Suppressor macrophage treated with lipopolysaccharide for 4 hours (primary cell): ENCODE data around the gene CPE.
A peak's percentile ranks its signal among the peaks of the same experiment; 100 is the strongest.
"Not testable (repeated sequence)": the region's sequence is repeated elsewhere in the genome, so short reads cannot be mapped to it uniquely, and the experiment has no call there.

Source experiments
- DNase-seq: peaks from one replicate; pipeline ENCODE4 v3.0.0-alpha.2; 2020

Gene CPE

DNA sequence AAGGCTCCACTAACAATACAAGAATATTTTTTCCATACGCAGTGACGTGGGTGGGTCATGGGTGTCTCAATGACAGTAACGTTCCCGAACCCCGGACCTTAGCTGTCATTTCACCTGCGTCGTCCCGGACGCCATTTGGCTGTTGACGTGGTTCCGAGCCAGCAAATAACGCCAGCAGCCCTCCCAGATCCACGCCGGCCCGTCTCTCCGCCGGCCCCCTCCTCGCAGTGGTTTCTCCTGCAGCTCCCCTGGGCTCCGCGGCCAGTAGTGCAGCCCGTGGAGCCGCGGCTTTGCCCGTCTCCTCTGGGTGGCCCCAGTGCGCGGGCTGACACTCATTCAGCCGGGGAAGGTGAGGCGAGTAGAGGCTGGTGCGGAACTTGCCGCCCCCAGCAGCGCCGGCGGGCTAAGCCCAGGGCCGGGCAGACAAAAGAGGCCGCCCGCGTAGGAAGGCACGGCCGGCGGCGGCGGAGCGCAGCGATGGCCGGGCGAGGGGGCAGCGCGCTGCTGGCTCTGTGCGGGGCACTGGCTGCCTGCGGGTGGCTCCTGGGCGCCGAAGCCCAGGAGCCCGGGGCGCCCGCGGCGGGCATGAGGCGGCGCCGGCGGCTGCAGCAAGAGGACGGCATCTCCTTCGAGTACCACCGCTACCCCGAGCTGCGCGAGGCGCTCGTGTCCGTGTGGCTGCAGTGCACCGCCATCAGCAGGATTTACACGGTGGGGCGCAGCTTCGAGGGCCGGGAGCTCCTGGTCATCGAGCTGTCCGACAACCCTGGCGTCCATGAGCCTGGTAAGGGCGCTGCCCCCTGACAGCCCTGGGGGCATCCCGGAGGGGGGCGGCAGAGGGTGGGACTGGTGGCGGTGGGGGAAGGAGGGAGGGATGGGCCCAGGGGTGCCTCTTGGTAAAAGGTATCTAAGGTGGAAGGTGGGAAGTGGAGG, at the start of gene CPE:
Gene CPE, plus strand, starts transcription at position 264 of the 933 bp plus-strand sequence. Its CDS starts 214 bp downstream, at position 478.
- DNase-seq: peak; percentile 69

DNA sequence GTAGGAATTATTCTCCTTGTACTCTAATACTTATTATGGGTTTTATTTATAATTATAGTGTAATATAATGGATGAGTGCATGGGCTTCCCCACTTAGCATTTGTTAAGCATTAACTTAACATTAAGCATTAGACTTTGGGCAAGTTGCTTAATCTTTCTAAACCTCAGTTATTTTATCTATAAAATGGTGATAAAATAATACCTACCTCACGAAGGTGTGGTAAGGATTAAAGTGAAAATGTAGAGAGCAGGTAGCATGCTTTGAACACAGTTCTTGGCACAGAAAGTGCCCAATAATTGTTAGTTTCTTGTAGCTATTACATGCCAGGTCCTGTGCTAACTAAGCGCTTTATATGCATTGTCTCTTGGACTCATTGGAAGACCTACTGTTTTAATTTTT, 48.7 kb upstream of the CPE start:
- DNase-seq: no peak

DNA sequence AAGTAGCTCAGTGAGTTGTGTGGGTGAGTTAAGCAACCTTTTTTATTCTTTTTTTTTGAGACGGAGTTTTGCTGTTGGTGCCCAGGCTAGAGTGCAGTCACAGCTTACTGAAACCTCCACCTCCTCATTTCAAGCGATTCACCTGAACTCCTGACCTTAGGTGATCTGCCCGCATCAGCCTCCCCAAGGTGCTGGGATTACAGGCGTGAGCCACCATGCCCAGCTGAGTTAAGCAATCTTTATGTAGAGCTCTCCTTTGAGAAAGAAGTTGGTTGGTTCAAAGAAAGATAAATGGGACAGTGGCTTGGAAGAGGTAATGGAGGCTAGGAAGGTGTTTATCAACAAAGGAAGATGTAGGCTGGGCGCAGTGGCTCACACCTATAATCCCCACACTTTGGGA, 48.1 kb upstream of the CPE start:
- no peak for DNase-seq

DNA sequence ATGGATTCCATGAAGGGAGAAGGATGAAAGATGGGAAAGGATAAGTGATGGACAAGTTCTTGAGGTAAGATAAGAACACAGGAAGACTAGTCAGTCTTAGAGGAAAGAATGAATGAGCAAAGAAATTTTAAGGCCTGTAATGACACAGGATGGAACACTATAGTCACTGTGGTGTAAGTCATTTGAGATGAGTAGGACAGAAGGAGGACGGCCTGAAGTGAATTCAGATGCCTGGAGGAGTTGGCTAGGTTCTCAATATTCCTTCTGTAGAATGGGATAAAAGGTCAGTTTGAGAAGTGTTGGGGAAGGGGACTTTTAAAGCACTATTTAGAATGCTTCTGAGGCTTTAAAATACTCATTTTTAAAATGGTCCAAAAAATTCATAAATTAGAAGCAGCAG, 47.4 kb upstream of the CPE start:
- no peak for DNase-seq

DNA sequence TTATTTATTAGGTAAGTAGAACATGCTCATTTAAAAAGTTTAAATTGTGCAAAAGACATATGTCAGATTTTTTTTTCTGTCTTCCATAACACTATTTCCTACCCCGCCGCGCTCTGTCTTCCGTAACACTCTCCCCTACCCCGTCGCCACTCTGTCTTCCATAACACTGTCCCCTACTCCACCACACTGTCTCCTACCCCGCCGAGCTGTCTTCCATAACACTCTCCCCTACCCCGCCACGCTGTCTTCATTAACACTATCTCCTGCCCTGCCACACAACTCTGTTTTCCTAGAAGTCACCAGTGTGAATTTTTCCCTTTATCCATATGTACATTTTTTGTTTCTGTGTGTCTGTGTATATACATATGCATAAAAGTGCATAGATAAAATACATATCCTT, 47.0 kb upstream of the CPE start:
- no peak for DNase-seq

DNA sequence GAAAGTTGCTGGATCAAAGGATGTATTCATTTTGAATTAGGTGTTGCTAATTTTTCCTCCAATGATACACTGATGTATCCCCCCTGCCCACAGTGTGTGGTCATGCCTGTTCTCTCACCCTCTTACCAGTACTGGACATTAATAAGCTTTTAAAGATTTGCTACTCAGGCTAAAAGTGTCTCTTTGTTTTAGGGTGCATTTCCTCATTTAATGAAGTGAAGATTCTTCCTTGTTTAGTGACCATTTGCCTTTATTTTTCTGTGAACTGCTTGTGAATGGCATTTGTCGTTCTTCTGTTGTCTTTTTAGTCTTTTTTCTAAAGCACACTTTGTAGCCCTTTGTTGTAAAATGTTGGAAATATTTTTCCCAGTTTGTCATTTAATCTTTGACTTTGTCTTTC, 46.3 kb upstream of the CPE start:
- no peak for DNase-seq

DNA sequence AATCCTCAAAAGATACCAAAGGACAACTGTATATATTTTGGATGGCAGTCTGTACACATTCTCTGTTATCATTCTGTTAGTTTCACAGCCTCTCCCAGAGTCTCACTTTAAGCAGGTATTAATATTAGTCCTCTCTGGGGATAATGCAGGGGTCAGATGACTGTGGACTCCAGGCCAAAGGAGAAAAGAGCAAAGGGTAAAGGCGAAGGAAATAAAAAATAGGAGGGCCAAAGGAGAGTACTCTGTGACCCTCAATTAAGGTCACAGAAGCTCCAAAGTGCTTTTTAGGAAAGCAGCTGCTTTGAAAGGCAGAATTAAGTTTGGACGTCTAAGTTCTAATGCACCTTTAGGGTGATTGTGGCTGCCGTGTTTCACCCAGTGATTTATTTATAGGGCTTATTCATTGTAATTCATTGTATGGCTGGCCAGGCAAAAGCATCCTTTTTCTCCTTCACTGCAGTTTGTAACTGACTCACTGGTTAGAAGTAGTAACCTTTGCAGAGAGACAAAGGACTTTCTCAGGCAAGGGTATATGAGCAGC, 43.6 kb upstream of the CPE start:
- no peak for DNase-seq

GRCh38 chr4:165336743-165337142, 42.1 kb upstream of the CPE start:
- no peak for DNase-seq

DNA sequence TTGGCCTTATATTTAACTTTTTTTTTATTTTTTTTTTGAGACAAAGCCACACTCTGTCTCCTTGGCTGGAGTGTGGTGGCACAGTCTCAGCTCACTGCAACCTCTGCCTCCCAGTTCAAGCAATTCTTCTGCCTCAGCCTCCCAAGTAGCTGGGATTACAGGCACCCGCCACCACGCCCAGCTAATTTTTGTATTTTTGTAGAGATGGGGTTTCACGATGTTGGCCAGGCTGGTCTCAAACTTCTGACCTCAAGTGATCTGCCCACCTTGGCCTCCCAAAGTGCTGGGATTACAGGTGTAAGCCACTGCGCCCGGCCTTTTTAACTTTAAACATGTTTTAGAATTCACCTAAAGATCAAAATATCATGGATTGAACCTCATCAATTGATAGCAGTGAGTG, 36.5 kb upstream of the CPE start:
- DNase-seq: not testable (repeated sequence)

GRCh38 chr4:165343353-165344191, 35.2 kb upstream of the CPE start:
- DNase-seq: no peak

- no peak for DNase-seq
Observed at GRCh38 chr4:165345666-165346417, 33.0 kb upstream of the CPE start.

- no peak for DNase-seq
Observed at GRCh38 chr4:165347647-165348569, 30.9 kb upstream of the CPE start.

- no peak for DNase-seq
Observed at GRCh38 chr4:165351359-165352130, 27.3 kb upstream of the CPE start.

DNA sequence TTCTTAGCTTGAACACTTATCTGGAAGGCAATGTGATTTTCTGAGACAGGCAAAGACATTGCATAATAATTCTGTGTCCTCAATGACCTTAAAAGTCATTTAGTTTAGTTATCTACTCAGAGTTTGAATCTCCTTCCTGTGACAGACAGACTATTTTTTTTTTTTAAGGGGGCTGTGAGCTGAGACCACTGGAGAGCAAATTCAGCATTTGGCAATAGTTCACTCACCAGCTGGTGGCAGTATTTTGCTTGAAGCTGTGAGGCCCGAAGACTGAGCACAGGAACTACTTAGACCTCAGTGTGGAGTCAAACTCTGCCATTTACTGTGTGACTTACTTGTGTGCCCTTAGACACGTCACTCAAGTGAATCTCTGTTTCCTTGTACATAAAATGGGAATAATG, 22.9 kb upstream of the CPE start:
- DNase-seq: peak; percentile 51

- peak; percentile 70 for DNase-seq
Observed at GRCh38 chr4:165359506-165359905, 19.3 kb upstream of the CPE start.

- DNase-seq: no peak
Observed at GRCh38 chr4:165360041-165360695, 18.6 kb upstream of the CPE start.

- peak; percentile 46 for DNase-seq
Observed at GRCh38 chr4:165360985-165361670, 17.7 kb upstream of the CPE start.

DNA sequence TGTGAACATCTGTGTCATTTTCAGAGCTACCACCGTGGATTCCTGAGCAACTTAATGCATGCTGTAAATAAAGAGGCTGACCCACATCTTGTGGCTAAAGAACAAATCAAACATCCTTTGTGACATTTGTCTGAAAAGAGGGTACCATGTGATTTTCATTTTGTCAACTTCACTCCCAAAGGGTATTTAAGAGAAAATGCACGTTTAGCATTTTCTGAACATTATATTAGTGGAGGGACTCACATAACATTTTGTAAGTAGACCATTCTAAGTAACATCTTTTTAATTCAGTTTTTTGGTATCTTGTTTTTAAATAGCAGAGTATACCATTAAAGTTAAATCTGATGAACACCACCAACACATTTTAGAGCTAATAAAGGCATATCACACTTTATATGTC, 17.0 kb upstream of the CPE start:
- DNase-seq: no peak

DNA sequence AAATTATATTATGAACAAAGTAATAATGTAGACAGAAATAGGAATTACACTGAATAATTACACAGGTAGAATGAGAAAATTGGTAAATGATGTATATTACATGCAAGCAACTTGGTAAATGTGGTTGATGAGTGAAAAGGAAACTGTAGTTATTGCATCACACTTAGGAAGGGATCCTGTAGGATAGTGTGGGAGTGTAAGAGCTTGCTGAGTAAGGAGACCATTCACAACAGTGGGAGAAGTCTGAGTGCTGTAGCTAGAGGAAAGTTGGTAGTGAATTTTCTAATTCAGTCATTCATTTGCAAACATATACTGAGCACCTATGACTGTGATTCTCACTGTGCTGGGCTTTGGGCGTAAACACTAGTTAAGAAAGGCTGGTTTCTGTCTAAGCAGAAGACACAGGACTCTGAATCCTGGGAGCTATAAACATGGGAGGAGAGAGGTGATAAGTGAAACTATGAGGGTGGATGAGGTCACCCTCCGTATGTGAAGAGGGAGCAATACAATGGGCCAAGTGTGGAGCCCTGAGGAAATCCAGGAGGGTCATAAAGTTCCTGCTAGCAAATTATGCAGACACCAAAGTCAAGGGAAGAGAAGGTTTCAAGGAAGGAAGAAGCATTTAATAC, 14.2 kb upstream of the CPE start:
- peak; percentile 47 for DNase-seq
